Lower lobe of right lung (tissue), 2 donors: Measurements from ENCODE around the gene LRIG1. TPM values are rescaled to one million over a fixed set of nuclear protein-coding genes. Genes with fewer than 3 reads are reported as not detected.

Experiments used
- ATAC-seq, 2 donors: fragments of 200-7000 bp; cut with Tn5 transposase; one replicate each; pipeline ENCODE4 v1.9.1; 2020 to 2022; ENCODE audit warnings: mild to moderate bottlenecking in 2 of 2, moderate library complexity in 2 of 2
- DNase-seq: peaks from one replicate; pipeline ENCODE4 v3.0.0-alpha.2; 2020
- H3K27ac ChIP-seq: fragments of 200-600 bp; one replicate; pipeline ENCODE4 v1.8.0; 2022
- H3K27me3 ChIP-seq: fragments of 200-600 bp; one replicate; pipeline ENCODE4 v1.8.0; 2022; ENCODE audit warnings: low read depth
- H3K36me3 ChIP-seq: fragments of 200-600 bp; one replicate; pipeline ENCODE4 v1.8.0; 2022; ENCODE audit warnings: mild to moderate bottlenecking
- H3K4me1 ChIP-seq: fragments of 200-600 bp; one replicate; pipeline ENCODE4 v1.8.0; 2022
- H3K4me3 ChIP-seq: fragments of 200-600 bp; one replicate; pipeline ENCODE4 v1.8.0; 2022; ENCODE audit warnings: mild to moderate bottlenecking
- H3K9me3 ChIP-seq: fragments of 200-600 bp; one replicate; pipeline ENCODE4 v1.8.0; 2022
- CTCF ChIP-seq: fragments of 200-600 bp; IDR thresholded peaks from one replicate; pipeline ENCODE4 v1.8.0; 2022; ENCODE audit warnings: antibody characterized with exemption, mild to moderate bottlenecking
- intact Hi-C: fragments of 100-400 bp; cut with DNase I; formaldehyde crosslinking; loops from one replicate; pipeline ENCODE4 v1.11.0; 2022
- total RNA-seq: library from RNA; stranded (reverse); fragmentation: NEBNext Ultra II Directional; extraction: Animal tissue kit (Norgen Biotek cat#: 25700); gene quantifications from one replicate; pipeline ENCODE4 v1.2.1, GENCODE V29; 2021
- donor health status: DM: no; HTN: yes; CAD: no; lungs with severe emphysema.

LRIG1 gene
- total RNA-seq, 1 donor from 2014 or later = 54.2 TPM

DNA sequence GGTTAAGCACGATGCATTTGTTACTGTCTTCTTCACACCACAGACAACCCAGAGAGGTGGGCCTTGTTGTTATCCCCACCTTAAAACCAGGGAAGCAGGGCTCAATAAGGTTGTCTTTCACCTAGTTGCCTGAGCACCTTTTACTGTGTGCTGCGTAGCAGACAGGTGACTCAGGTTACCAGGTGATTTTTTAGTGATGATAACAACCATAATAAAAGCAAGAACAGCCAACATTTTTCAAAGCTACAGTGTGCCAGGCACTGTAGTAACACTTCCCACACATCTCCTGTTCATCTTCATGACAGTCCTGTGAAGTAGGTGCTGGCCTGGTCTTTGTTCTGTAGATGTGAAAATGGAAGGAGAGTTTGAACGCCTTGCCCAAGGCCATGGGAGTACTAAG, 147.8 kb downstream of the LRIG1 start:
- no peak for TF ChIP-seq CTCF
- ATAC-seq = no peak
- no peaks in the 10 kb centered on the region for H3K27me3 ChIP-seq
- H3K9me3 ChIP-seq = no peaks in the 10 kb centered on the region
- H3K4me1 ChIP-seq = no peaks in the 10 kb centered on the region
- no peak overlapping the region for H3K27ac ChIP-seq
- H3K36me3 ChIP-seq = no peaks in the 10 kb centered on the region
- no peak overlapping the region for H3K4me3 ChIP-seq
- intact Hi-C loops = no loop called here
- no peak for DNase-seq

GRCh38 chr3:66350601-66351000, 150.2 kb downstream of the LRIG1 start:
- ATAC-seq (no peak), DNase-seq (no peak)
- Histone ChIP-seq H3K4me1 (no peaks in the 10 kb centered on the region), H3K36me3 (no peaks in the 10 kb centered on the region), H3K27ac (no peak overlapping the region), H3K4me3 (no peak overlapping the region), H3K27me3 (no peaks in the 10 kb centered on the region), H3K9me3 (no peaks in the 10 kb centered on the region)
- intact Hi-C loops = no loop called here
- no peak for TF ChIP-seq CTCF

DNA sequence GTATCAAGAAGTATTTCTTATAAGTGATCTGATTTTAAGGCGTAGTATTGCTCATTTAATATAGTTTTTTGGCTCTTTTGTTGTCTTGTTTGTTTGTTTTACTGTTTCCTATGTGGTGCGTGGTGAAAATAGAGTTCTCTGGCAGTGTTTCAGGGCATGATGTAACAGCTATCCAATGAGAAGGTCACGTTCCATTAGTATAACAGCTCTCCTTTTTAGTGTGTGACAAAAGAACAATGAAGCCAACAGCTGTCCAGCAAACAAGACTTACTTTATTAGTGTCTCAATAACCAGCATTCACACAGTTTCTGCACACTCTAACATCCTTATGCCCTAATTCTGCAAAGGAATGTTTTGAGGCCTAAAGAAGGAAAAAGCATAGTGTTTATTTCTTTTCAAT, 152.1 kb downstream of the LRIG1 start:
- no peaks in the 10 kb centered on the region for H3K4me1 ChIP-seq
- H3K4me3 ChIP-seq = no peak overlapping the region
- intact Hi-C loops = no loop called here
- ATAC-seq (no peak), DNase-seq (no peak)
- H3K36me3 ChIP-seq = no peaks in the 10 kb centered on the region
- no peaks in the 10 kb centered on the region for H3K27me3 ChIP-seq
- H3K9me3 ChIP-seq = no peaks in the 10 kb centered on the region
- H3K27ac ChIP-seq = no peak overlapping the region
- TF ChIP-seq CTCF = no peak

- DNase-seq (no peak), ATAC-seq (no peak)
- H3K36me3 ChIP-seq = no peaks in the 10 kb centered on the region
- no peaks in the 10 kb centered on the region for H3K9me3 ChIP-seq
- no peak overlapping the region for H3K4me3 ChIP-seq
- H3K27me3 ChIP-seq = no peaks in the 10 kb centered on the region
- no peak overlapping the region for H3K27ac ChIP-seq
- no peaks in the 10 kb centered on the region for H3K4me1 ChIP-seq
- intact Hi-C loops = no loop called here
- no peak for TF ChIP-seq CTCF
Observed at GRCh38 chr3:66344848-66345578, 155.8 kb downstream of the LRIG1 start.

- H3K27ac ChIP-seq = no peak overlapping the region
- H3K27me3 ChIP-seq = no peaks in the 10 kb centered on the region
- no peak for TF ChIP-seq CTCF
- H3K4me3 ChIP-seq = no peak overlapping the region
- ATAC-seq (no peak), DNase-seq (no peak)
- intact Hi-C loops = no loop called here
- H3K36me3 ChIP-seq = no peaks in the 10 kb centered on the region
- H3K4me1 ChIP-seq = no peaks in the 10 kb centered on the region
- H3K9me3 ChIP-seq = no peaks in the 10 kb centered on the region
Observed at GRCh38 chr3:66344391-66344811, 156.4 kb downstream of the LRIG1 start.
